WTC11 (cell line): ENCODE measurements around the gene HACE1. TPM values are rescaled to one million over a fixed set of nuclear protein-coding genes. Genes with fewer than 3 reads are reported as not detected.

Experiments used
- ATAC-seq: fragments of 200-7000 bp; cut with Tn5 transposase; 2 replicates; pipeline ENCODE4 v1.10.0; 2021; ENCODE audit warnings: mild to moderate bottlenecking, moderate library complexity
- CTCF ChIA-PET: fragments of 300-600 bp; sonication (Branson Sonifier 250); formaldehyde crosslinking; loops from one replicate; lab custom pipeline; 2021; ENCODE audit warnings: antibody characterized with exemption; lab: Charles Lee
- POLR2A ChIA-PET: fragments of 350-600 bp; sonication (Branson Sonifier 250); formaldehyde crosslinking; loops from one replicate; lab custom pipeline; 2021; ENCODE audit warnings: antibody characterized with exemption; lab: Charles Lee
- DNase-seq: peaks from one replicate; pipeline ENCODE4 v3.0.0; 2021; ENCODE audit warnings: low spot score
- H3K27ac Mint-ChIP-seq: 2 replicates; pipeline ENCODE4 v1.8.0; 2021; ENCODE audit warnings: mixed read lengths
- H3K27me3 Mint-ChIP-seq: 2 replicates; pipeline ENCODE4 v1.8.0; 2021; ENCODE audit warnings: low read depth, mild to moderate bottlenecking, moderate library complexity, mixed read lengths
- H3K36me3 Mint-ChIP-seq: 2 replicates; pipeline ENCODE4 v1.8.0; 2021; ENCODE audit warnings: mixed read lengths
- H3K4me1 Mint-ChIP-seq: 2 replicates; pipeline ENCODE4 v1.8.0; 2022; ENCODE audit warnings: mixed read lengths
- H3K4me3 Mint-ChIP-seq: 2 replicates; pipeline ENCODE4 v1.8.0; 2021; ENCODE audit warnings: mild to moderate bottlenecking, moderate library complexity, mixed read lengths
- H3K9me3 Mint-ChIP-seq: 2 replicates; pipeline ENCODE4 v1.8.0; 2021; ENCODE audit warnings: mixed read lengths
- CDX4 ChIP-seq: fragments of 250-450 bp; sonication (Bioruptor Pico); IDR thresholded peaks from 2 replicates; pipeline ENCODE4 v1.9.0; 2021; ENCODE audit warnings: moderate library complexity, mild to moderate bottlenecking, inconsistent platforms, borderline replicate concordance
- E2F1 ChIP-seq: sonication (generic); formaldehyde crosslinking; IDR thresholded peaks from 2 replicates; pipeline ENCODE4 v1.8.0; 2022; ENCODE audit warnings: mild to moderate bottlenecking, missing genetic modification reagents
- E2F4 ChIP-seq: sonication (generic); formaldehyde crosslinking; IDR thresholded peaks from 2 replicates; pipeline ENCODE4 v1.8.1; 2022; ENCODE audit warnings: low read depth, mild to moderate bottlenecking, moderate library complexity, missing genetic modification reagents, borderline replicate concordance
- ELF4 ChIP-seq: sonication (generic); formaldehyde crosslinking; IDR thresholded peaks from 2 replicates; pipeline ENCODE4 v1.8.1; 2022; ENCODE audit warnings: low read depth, mild to moderate bottlenecking, moderate library complexity, missing genetic modification reagents
- EMX1 ChIP-seq: fragments of 250-450 bp; sonication (Bioruptor Pico); IDR thresholded peaks from 2 replicates; pipeline ENCODE4 v1.8.0; 2021; ENCODE audit warnings: mild to moderate bottlenecking
- ESRRA ChIP-seq: sonication (generic); formaldehyde crosslinking; IDR thresholded peaks from 2 replicates; pipeline ENCODE4 v1.8.1; 2022; ENCODE audit warnings: mild to moderate bottlenecking, missing genetic modification reagents, borderline replicate concordance
- FOXK1 ChIP-seq: sonication (generic); formaldehyde crosslinking; IDR thresholded peaks from 2 replicates; pipeline ENCODE4 v1.8.0; 2022; ENCODE audit warnings: mild to moderate bottlenecking, moderate library complexity, missing genetic modification reagents
- FOXP4 ChIP-seq: sonication (generic); formaldehyde crosslinking; IDR thresholded peaks from 2 replicates; pipeline ENCODE4 v1.8.0; 2022; ENCODE audit warnings: mild to moderate bottlenecking, missing genetic modification reagents
- IRF1 ChIP-seq: sonication (generic); formaldehyde crosslinking; IDR thresholded peaks from 2 replicates; pipeline ENCODE4 v1.8.0; 2023; ENCODE audit warnings: missing genetic modification reagents
- IRF2 ChIP-seq: sonication (generic); formaldehyde crosslinking; IDR thresholded peaks from 2 replicates; pipeline ENCODE4 v1.8.0; 2022; ENCODE audit warnings: low read depth, missing genetic modification reagents, borderline replicate concordance
- MLX ChIP-seq: sonication (generic); formaldehyde crosslinking; IDR thresholded peaks from 2 replicates; pipeline ENCODE4 v1.8.1; 2023; ENCODE audit warnings: mild to moderate bottlenecking, missing genetic modification reagents, moderate library complexity
- MXD4 ChIP-seq: fragments of 250-450 bp; sonication (Bioruptor Pico); IDR thresholded peaks from 2 replicates; pipeline ENCODE4 v1.8.0; 2021; ENCODE audit warnings: mild to moderate bottlenecking, moderate library complexity, borderline replicate concordance
- NFYB ChIP-seq: sonication (generic); formaldehyde crosslinking; conservative IDR thresholded peaks from 2 replicates; pipeline ENCODE4 v1.8.0; 2022; ENCODE audit warnings: low read depth, missing genetic modification reagents
- OVOL2 ChIP-seq: fragments of 250-450 bp; sonication (Bioruptor Pico); IDR thresholded peaks from 2 replicates; pipeline ENCODE4 v1.9.0; 2021; ENCODE audit warnings: mild to moderate bottlenecking, borderline replicate concordance
- SP1 ChIP-seq: sonication (generic); formaldehyde crosslinking; conservative IDR thresholded peaks from 2 replicates; pipeline ENCODE4 v1.8.1; 2022; ENCODE audit warnings: missing genetic modification reagents
- TEAD4 ChIP-seq: sonication (generic); formaldehyde crosslinking; IDR thresholded peaks from 2 replicates; pipeline ENCODE4 v1.8.0; 2022; ENCODE audit warnings: mild to moderate bottlenecking, missing genetic modification reagents
- TP53 ChIP-seq: sonication (generic); formaldehyde crosslinking; IDR thresholded peaks from 2 replicates; pipeline ENCODE4 v1.8.1; 2023; ENCODE audit warnings: mild to moderate bottlenecking, missing genetic modification reagents
- ZNF138 ChIP-seq: sonication (generic); formaldehyde crosslinking; conservative IDR thresholded peaks from 2 replicates; pipeline ENCODE4 v1.8.1; 2022; ENCODE audit warnings: mild to moderate bottlenecking, moderate library complexity, missing genetic modification reagents
- ZNF396 ChIP-seq: fragments of 250-450 bp; sonication (Bioruptor Pico); IDR thresholded peaks from 2 replicates; pipeline ENCODE4 v1.8.0; 2021; ENCODE audit warnings: mild to moderate bottlenecking, moderate library complexity, borderline replicate concordance
- ZNF416 ChIP-seq: fragments of 250-450 bp; sonication (Bioruptor Pico); IDR thresholded peaks from 2 replicates; pipeline ENCODE4 v1.9.0; 2021; ENCODE audit warnings: mild to moderate bottlenecking, inconsistent platforms
- ZNF425 ChIP-seq: fragments of 250-450 bp; sonication (Bioruptor Pico); conservative IDR thresholded peaks from 2 replicates; pipeline ENCODE4 v1.9.0; 2021; ENCODE audit warnings: mild to moderate bottlenecking
- ZNF532 ChIP-seq: fragments of 250-450 bp; sonication (Bioruptor Pico); IDR thresholded peaks from 2 replicates; pipeline ENCODE4 v1.9.0; 2021; ENCODE audit warnings: mild to moderate bottlenecking, borderline replicate concordance
- ZNF671 ChIP-seq: fragments of 250-450 bp; sonication (Bioruptor Pico); IDR thresholded peaks from 2 replicates; pipeline ENCODE4 v1.8.0; 2021; ENCODE audit warnings: mild to moderate bottlenecking
- total RNA-seq: library from RNA; stranded (reverse); gene quantifications from 3 replicates; pipeline ENCODE4 v1.2.3, GENCODE V29; 2021

The HACE1 gene
- total RNA-seq, 1 experiment from 2014 or later, result 18.1 TPM

GRCh38 chr6:104835782-104836181, 23.9 kb downstream of the HACE1 start:
- DNase-seq (no peak), ATAC-seq (no peak)
- Mint-ChIP-seq H3K9me3 (no peaks in the 10 kb centered on the region), H3K4me1 (peaks cover 5% of the 10 kb centered on the region; the same call in 1 of the 2 replicates), H3K36me3 (peaks cover 39% of the 10 kb centered on the region), H3K27me3 (no peaks in the 10 kb centered on the region), H3K27ac (no peak overlapping the region), H3K4me3 (no peak overlapping the region)
- ChIA-PET CTCF (no interaction called here), POLR2A (no interaction called here)
- TF ChIP-seq ZNF671 (CRISPR knock-in tag), result no peak
- no peak for TF ChIP-seq ZNF532 (CRISPR knock-in tag)
- no peak for TF ChIP-seq SP1 (CRISPR knock-in tag)
- TF ChIP-seq TEAD4 (CRISPR knock-in tag), result no peak
- no peak for TF ChIP-seq MLX (CRISPR knock-in tag)
- no peak for TF ChIP-seq ZNF138
- TF ChIP-seq IRF2 (CRISPR knock-in tag), result no peak
- TF ChIP-seq MXD4 (CRISPR knock-in tag), result no peak
- no peak for TF ChIP-seq ESRRA (CRISPR knock-in tag)
- TF ChIP-seq E2F4, result no peak
- no peak for TF ChIP-seq NFYB (CRISPR knock-in tag)
- no peak for TF ChIP-seq ZNF396 (CRISPR knock-in tag)
- TF ChIP-seq OVOL2, result no peak
- no peak for TF ChIP-seq TP53
- TF ChIP-seq E2F1 (CRISPR knock-in tag), result no peak
- no peak for TF ChIP-seq FOXP4 (CRISPR knock-in tag)
- TF ChIP-seq, all 79 proteins: peak for 0

GRCh38 chr6:104829183-104829958, 30.3 kb downstream of the HACE1 start:
- ChIA-PET CTCF (no interaction called here), POLR2A (no interaction called here)
- Mint-ChIP-seq H3K9me3 (peaks cover 12% of the 10 kb centered on the region), H3K4me1 (no peaks in the 10 kb centered on the region), H3K36me3 (peaks cover 46% of the 10 kb centered on the region), H3K4me3 (no peak overlapping the region), H3K27ac (no peak overlapping the region), H3K27me3 (no peaks in the 10 kb centered on the region)
- DNase-seq, result no peak
- ATAC-seq, result no peak
- TF ChIP-seq ELF4 (CRISPR knock-in tag) (no peak), ZNF425 (no peak), CDX4 (CRISPR knock-in tag) (no peak), IRF1 (CRISPR knock-in tag) (no peak), ZNF416 (CRISPR knock-in tag) (no peak), EMX1 (no peak), FOXK1 (CRISPR knock-in tag) (no peak)
